Nephron progenitor cell (in vitro differentiated cells): ENCODE results near the gene SDF2.

Source experiments
- DNase-seq: peaks from one replicate; pipeline ENCODE4 v3.0.0; 2021
- H3K27ac Mint-ChIP-seq: 2 replicates; pipeline ENCODE4 v1.8.0; 2021; ENCODE audit warnings: mild to moderate bottlenecking, moderate library complexity, mixed read lengths
- H3K27me3 Mint-ChIP-seq: 2 replicates; pipeline ENCODE4 v1.8.0; 2021; ENCODE audit warnings: mild to moderate bottlenecking, low read depth, mixed read lengths; ENCODE audit not compliant: poor library complexity
- H3K36me3 Mint-ChIP-seq: 2 replicates; pipeline ENCODE4 v1.8.0; 2021; ENCODE audit warnings: low read depth, mixed read lengths
- H3K4me1 Mint-ChIP-seq: 2 replicates; pipeline ENCODE4 v1.8.0; 2021; ENCODE audit warnings: mixed read lengths
- H3K4me3 Mint-ChIP-seq: 2 replicates; pipeline ENCODE4 v1.8.0; 2021; ENCODE audit warnings: mild to moderate bottlenecking, moderate library complexity, mixed read lengths
- H3K9me3 Mint-ChIP-seq: 2 replicates; pipeline ENCODE4 v1.8.0; 2021; ENCODE audit warnings: mild to moderate bottlenecking, moderate library complexity, mixed read lengths
- CTCF ChIP-seq: fragments of 200-600 bp; sonication (generic); IDR thresholded peaks from 2 replicates; pipeline ENCODE4 v1.5.0; 2021; ENCODE audit warnings: antibody characterized with exemption

SDF2 gene

GRCh38 chr17:28686296-28686695, 24.6 kb upstream of the SDF2 start:
- peaks cover 90% of the 10 kb centered on the region for H3K36me3 Mint-ChIP-seq
- H3K27ac Mint-ChIP-seq: peak overlapping the region; percentile 63
- no peak for DNase-seq
- TF ChIP-seq CTCF: no peak
- no peaks in the 10 kb centered on the region for H3K27me3 Mint-ChIP-seq
- no peaks in the 10 kb centered on the region for H3K9me3 Mint-ChIP-seq
- H3K4me3 Mint-ChIP-seq: no peak overlapping the region
- H3K4me1 Mint-ChIP-seq: no peaks in the 10 kb centered on the region

GRCh38 chr17:28685366-28685765, 23.7 kb upstream of the SDF2 start:
- Mint-ChIP-seq H3K36me3 (peaks cover 86% of the 10 kb centered on the region), H3K27ac (no peak overlapping the region), H3K4me3 (no peak overlapping the region)

GRCh38 chr17:28684963-28685362, 23.3 kb upstream of the SDF2 start:
- no peaks in the 10 kb centered on the region for H3K27me3 Mint-ChIP-seq
- no peaks in the 10 kb centered on the region for H3K4me1 Mint-ChIP-seq
- peaks cover 82% of the 10 kb centered on the region for H3K36me3 Mint-ChIP-seq
- H3K4me3 Mint-ChIP-seq: no peak overlapping the region
- no peak for DNase-seq
- no peak for TF ChIP-seq CTCF
- peak overlapping the region; percentile 14 for H3K27ac Mint-ChIP-seq
- H3K9me3 Mint-ChIP-seq: no peaks in the 10 kb centered on the region

More at GRCh38 chr17:28685366-28685765, 23.7 kb upstream of the SDF2 start:
- no peaks in the 10 kb centered on the region for H3K27me3 Mint-ChIP-seq
- DNase-seq: no peak
- no peaks in the 10 kb centered on the region for H3K9me3 Mint-ChIP-seq
- no peak for TF ChIP-seq CTCF
- no peaks in the 10 kb centered on the region for H3K4me1 Mint-ChIP-seq

- no peak overlapping the region for H3K4me3 Mint-ChIP-seq
- DNase-seq: no peak
- no peaks in the 10 kb centered on the region for H3K4me1 Mint-ChIP-seq
- peaks cover 77% of the 10 kb centered on the region for H3K36me3 Mint-ChIP-seq
- H3K27ac Mint-ChIP-seq: peak overlapping the region; percentile 29
- TF ChIP-seq CTCF: no peak
- no peaks in the 10 kb centered on the region for H3K9me3 Mint-ChIP-seq
- no peaks in the 10 kb centered on the region for H3K27me3 Mint-ChIP-seq
Measured at GRCh38 chr17:28682655-28683054, 20.9 kb upstream of the SDF2 start.

GRCh38 chr17:28675980-28676379, 14.3 kb upstream of the SDF2 start:
- H3K4me1 Mint-ChIP-seq: no peaks in the 10 kb centered on the region
- H3K27ac Mint-ChIP-seq: no peak overlapping the region
- H3K4me3 Mint-ChIP-seq: no peak overlapping the region
- no peak for TF ChIP-seq CTCF
- peaks cover 64% of the 10 kb centered on the region for H3K36me3 Mint-ChIP-seq
- H3K9me3 Mint-ChIP-seq: no peaks in the 10 kb centered on the region
- H3K27me3 Mint-ChIP-seq: peaks cover 2% of the 10 kb centered on the region
- DNase-seq: no peak

GRCh38 chr17:28675490-28675889, 13.8 kb upstream of the SDF2 start:
- no peak for TF ChIP-seq CTCF
- Mint-ChIP-seq H3K27me3 (peaks cover 2% of the 10 kb centered on the region), H3K27ac (peak overlapping the region; percentile 66), H3K36me3 (peaks cover 67% of the 10 kb centered on the region), H3K4me1 (no peaks in the 10 kb centered on the region), H3K4me3 (no peak overlapping the region), H3K9me3 (no peaks in the 10 kb centered on the region)
- no peak for DNase-seq
